Fibroblast of lung (primary cell): Measurements from ENCODE around the gene CTSA.

Experiments
- CTCF ChIP-seq, 2 donors: IDR thresholded peaks in 1 of 2; conservative IDR thresholded peaks in 1 of 2; 1 replicate in 1 of 2; 2 replicates in 1 of 2; pipeline ENCODE4 v1.5.1; 2011 to 2012; ENCODE audit warnings: low read length in 2 of 2, control low read depth in 1 of 2, inconsistent platforms in 1 of 2, low read depth in 1 of 2, mild to moderate bottlenecking in 1 of 2
- EZH2 ChIP-seq: IDR thresholded peaks from 2 replicates; pipeline ENCODE4 v1.5.1; 2012; ENCODE audit warnings: low read length, control low read depth, mild to moderate bottlenecking; ENCODE audit errors: missing control alignments

- TF ChIP-seq CTCF (conservative IDR thresholded peaks at IDR 0.05 in 1 of 2, IDR thresholded peaks at IDR 0.05 in 1 of 2; ENCODE audit: low read depth in 1 of 2, low read length in 2 of 2) (no peak), EZH2 (no peak)
Measured at GRCh38 chr20:45944151-45944964, 53.2 kb downstream of the CTSA start.
